HepG2 (cell line): Measurements from ENCODE around the gene DNPEP. TPM values are rescaled to one million over a fixed set of nuclear protein-coding genes. Genes with fewer than 3 reads are reported as not detected.
A peak's percentile ranks its signal among the peaks of the same experiment; 100 is the strongest.

ENCODE experiments used
- CHD4 ChIP-seq: fragments of 200-600 bp; sonication (generic); IDR thresholded peaks from 2 replicates; pipeline ENCODE4 v1.7.0; 2017; ENCODE audit warnings: mild to moderate bottlenecking, low read length, borderline replicate concordance
- ELF1 ChIP-seq: sonication (generic); formaldehyde crosslinking; IDR thresholded peaks from 2 replicates; pipeline ENCODE4 v1.4.0; 2020; ENCODE audit warnings: missing genetic modification reagents
- ETV5 ChIP-seq: IDR thresholded peaks from 2 replicates; pipeline ENCODE4 v1.6.1; 2018; ENCODE audit warnings: missing biosample characterization, missing genetic modification reagents, inconsistent platforms, borderline replicate concordance
- FOXA1 ChIP-seq, 2 experiments: fragments of 450-650 bp in 1 of 2; sonication (generic) in 1 of 2; formaldehyde crosslinking in 1 of 2; IDR thresholded peaks; 2 replicates each; pipeline versions ENCODE4 v1.4.0 to v1.6.1; 2016 to 2020; ENCODE audit warnings: missing genetic modification reagents in 1 of 2
- HCFC1 ChIP-seq: fragments of 150-350 bp; IDR thresholded peaks from 2 replicates; pipeline ENCODE4 v1.6.1; 2014; ENCODE audit warnings: low read depth, low read length
- HMG20B ChIP-seq: conservative IDR thresholded peaks from 2 replicates; pipeline ENCODE4 v1.6.1; 2016; ENCODE audit warnings: missing genetic modification reagents, missing compliant biosample characterization
- HMGA1 ChIP-seq: sonication (generic); formaldehyde crosslinking; conservative IDR thresholded peaks from 2 replicates; pipeline ENCODE4 v1.4.0; 2020; ENCODE audit warnings: missing genetic modification reagents
- HOXA7 ChIP-seq: sonication (generic); formaldehyde crosslinking; IDR thresholded peaks from 2 replicates; pipeline ENCODE4 v1.8.1; 2022; ENCODE audit warnings: mild to moderate bottlenecking, missing genetic modification reagents, moderate library complexity
- KAT7 ChIP-seq: IDR thresholded peaks from 2 replicates; pipeline ENCODE4 v1.6.1; 2018; ENCODE audit warnings: borderline replicate concordance, missing compliant biosample characterization
- KAT8 ChIP-seq: IDR thresholded peaks from 2 replicates; pipeline ENCODE4 v1.6.1; 2016; ENCODE audit warnings: missing genetic modification reagents, missing compliant biosample characterization
- NKX3-1 ChIP-seq: sonication (generic); formaldehyde crosslinking; IDR thresholded peaks from 2 replicates; pipeline ENCODE4 v1.5.0; 2020; ENCODE audit warnings: missing genetic modification reagents
- NR1H2 ChIP-seq: sonication (generic); formaldehyde crosslinking; IDR thresholded peaks from 2 replicates; pipeline ENCODE4 v1.8.1; 2022; ENCODE audit warnings: low read depth, missing genetic modification reagents, borderline replicate concordance
- SALL1 ChIP-seq: sonication (generic); formaldehyde crosslinking; IDR thresholded peaks from 2 replicates; pipeline ENCODE4 v1.8.0; 2022; ENCODE audit warnings: mild to moderate bottlenecking, missing genetic modification reagents
- ZFX ChIP-seq: sonication (generic); formaldehyde crosslinking; IDR thresholded peaks from 2 replicates; pipeline ENCODE4 v1.4.0; 2020; ENCODE audit warnings: mild to moderate bottlenecking, low read depth, missing genetic modification reagents, moderate library complexity
- ZNF253 ChIP-seq: sonication (generic); formaldehyde crosslinking; IDR thresholded peaks from 2 replicates; pipeline ENCODE4 v1.8.0; 2022; ENCODE audit warnings: mild to moderate bottlenecking, missing genetic modification reagents, borderline replicate concordance
- ZNF317 ChIP-seq: sonication (generic); formaldehyde crosslinking; IDR thresholded peaks from 2 replicates; pipeline ENCODE4 v1.5.0; 2020; ENCODE audit warnings: mild to moderate bottlenecking, missing genetic modification reagents
- ZNF616 ChIP-seq: sonication (generic); formaldehyde crosslinking; IDR thresholded peaks from 2 replicates; pipeline ENCODE4 v1.5.0; 2020; ENCODE audit warnings: low read depth, mild to moderate bottlenecking, missing genetic modification reagents
- ZNF747 ChIP-seq: sonication (generic); formaldehyde crosslinking; IDR thresholded peaks from 2 replicates; pipeline ENCODE4 v1.8.1; 2023; ENCODE audit warnings: missing genetic modification reagents, mild to moderate bottlenecking, borderline replicate concordance
- ZNF780A ChIP-seq: sonication (generic); formaldehyde crosslinking; IDR thresholded peaks from 2 replicates; pipeline ENCODE4 v1.8.0; 2022; ENCODE audit warnings: mild to moderate bottlenecking, missing genetic modification reagents, moderate library complexity
- polyA plus RNA-seq, 8 experiments: library from polyadenylated mRNA; depleted of rRNA in 3 of 8; stranded (reverse) in 7 of 8; unstranded in 1 of 8; fragments of >200 nt; fragmentation: Illumina TruSeq in 4 of 8; extraction: Trizol in 4 of 8; gene quantifications; 2 replicates each; pipeline versions ENCODE4 v1.2.1 to v1.2.3, GENCODE V29; 2011 to 2016; ENCODE audit warnings: low read depth in 4 of 8, missing spikeins in 1 of 8, mixed read lengths in 1 of 8; ENCODE audit not compliant: insufficient read depth in 1 of 8
- total RNA-seq, 5 experiments: library from RNA; depleted of rRNA; stranded (reverse); fragments of >200 nt; fragmentation: Illumina TruSeq; extraction: Trizol; gene quantifications; 2 replicates each; pipeline ENCODE4 v1.2.3, GENCODE V29; 2016; ENCODE audit warnings: low read depth in 1 of 5
- TF ChIP-seq, protein P1 (sequence below): sonication (generic); formaldehyde crosslinking; IDR thresholded peaks from 2 replicates; pipeline ENCODE4 v1.8.1; 2023; ENCODE audit warnings: mild to moderate bottlenecking, missing genetic modification reagents
- TF ChIP-seq, protein P2 (sequence below): sonication (generic); formaldehyde crosslinking; IDR thresholded peaks from 2 replicates; pipeline ENCODE4 v1.4.0; 2020; ENCODE audit warnings: missing genetic modification reagents, borderline replicate concordance
- TF ChIP-seq, protein P3 (sequence below): IDR thresholded peaks from 2 replicates; pipeline ENCODE4 v1.6.1; 2016; ENCODE audit warnings: control low read depth
- TF ChIP-seq, protein P4 (sequence below): sonication (generic); formaldehyde crosslinking; IDR thresholded peaks from 2 replicates; pipeline ENCODE4 v1.5.0; 2020; ENCODE audit warnings: missing genetic modification reagents

Gene DNPEP
- total and polyA plus RNA-seq, 2 of the 13 experiments (the other 11 are each of a cell fraction or from before 2014, with no cell fraction given): 104 to 109 TPM

DNA sequence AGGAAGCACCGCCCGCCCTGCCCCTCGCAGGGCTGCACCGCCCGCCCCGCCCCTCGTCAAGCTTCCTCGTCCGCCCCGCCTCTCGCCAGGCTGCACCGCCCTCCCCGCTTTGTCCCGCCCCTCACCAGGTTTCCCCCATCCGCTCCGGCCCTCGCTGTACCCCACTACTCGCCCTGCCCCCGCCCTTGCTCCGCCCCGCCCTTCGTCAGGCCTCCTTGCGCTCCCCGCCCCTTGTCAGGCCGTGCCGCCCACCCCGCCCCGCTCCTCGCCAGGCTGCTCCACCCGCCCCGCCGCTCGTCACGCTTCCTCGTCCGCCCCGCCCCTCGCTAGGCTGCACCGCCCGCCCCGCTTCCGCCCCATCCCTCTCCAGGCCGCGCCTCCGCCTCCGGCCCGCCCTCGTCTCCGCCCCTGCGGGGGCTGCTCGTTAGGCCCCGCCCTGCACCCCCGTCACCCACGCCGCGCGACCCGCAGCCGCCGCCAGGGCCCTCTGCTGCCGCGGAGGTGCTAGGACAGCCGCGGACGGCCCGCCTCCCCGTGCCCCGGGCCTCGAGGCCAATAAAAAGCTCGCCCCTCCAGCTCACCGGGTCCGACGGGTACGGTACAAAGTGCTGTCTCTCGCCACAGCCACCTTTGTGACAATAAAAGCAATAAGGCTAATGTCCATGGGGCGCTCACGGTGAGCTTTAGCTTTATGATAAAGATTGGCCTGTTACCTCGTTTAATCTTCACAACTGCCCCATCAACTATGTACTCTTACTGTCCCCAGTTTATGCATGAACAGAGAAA lies 602 bp upstream of the DNPEP start (continued):
- TF ChIP-seq, protein P1, sequence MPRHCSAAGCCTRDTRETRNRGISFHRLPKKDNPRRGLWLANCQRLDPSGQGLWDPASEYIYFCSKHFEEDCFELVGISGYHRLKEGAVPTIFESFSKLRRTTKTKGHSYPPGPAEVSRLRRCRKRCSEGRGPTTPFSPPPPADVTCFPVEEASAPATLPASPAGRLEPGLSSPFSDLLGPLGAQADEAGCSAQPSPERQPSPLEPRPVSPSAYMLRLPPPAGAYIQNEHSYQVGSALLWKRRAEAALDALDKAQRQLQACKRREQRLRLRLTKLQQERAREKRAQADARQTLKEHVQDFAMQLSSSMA (CRISPR knock-in tag): peak; percentile 82; the same call in 1 of the 2 replicates
- TF ChIP-seq, protein P2, sequence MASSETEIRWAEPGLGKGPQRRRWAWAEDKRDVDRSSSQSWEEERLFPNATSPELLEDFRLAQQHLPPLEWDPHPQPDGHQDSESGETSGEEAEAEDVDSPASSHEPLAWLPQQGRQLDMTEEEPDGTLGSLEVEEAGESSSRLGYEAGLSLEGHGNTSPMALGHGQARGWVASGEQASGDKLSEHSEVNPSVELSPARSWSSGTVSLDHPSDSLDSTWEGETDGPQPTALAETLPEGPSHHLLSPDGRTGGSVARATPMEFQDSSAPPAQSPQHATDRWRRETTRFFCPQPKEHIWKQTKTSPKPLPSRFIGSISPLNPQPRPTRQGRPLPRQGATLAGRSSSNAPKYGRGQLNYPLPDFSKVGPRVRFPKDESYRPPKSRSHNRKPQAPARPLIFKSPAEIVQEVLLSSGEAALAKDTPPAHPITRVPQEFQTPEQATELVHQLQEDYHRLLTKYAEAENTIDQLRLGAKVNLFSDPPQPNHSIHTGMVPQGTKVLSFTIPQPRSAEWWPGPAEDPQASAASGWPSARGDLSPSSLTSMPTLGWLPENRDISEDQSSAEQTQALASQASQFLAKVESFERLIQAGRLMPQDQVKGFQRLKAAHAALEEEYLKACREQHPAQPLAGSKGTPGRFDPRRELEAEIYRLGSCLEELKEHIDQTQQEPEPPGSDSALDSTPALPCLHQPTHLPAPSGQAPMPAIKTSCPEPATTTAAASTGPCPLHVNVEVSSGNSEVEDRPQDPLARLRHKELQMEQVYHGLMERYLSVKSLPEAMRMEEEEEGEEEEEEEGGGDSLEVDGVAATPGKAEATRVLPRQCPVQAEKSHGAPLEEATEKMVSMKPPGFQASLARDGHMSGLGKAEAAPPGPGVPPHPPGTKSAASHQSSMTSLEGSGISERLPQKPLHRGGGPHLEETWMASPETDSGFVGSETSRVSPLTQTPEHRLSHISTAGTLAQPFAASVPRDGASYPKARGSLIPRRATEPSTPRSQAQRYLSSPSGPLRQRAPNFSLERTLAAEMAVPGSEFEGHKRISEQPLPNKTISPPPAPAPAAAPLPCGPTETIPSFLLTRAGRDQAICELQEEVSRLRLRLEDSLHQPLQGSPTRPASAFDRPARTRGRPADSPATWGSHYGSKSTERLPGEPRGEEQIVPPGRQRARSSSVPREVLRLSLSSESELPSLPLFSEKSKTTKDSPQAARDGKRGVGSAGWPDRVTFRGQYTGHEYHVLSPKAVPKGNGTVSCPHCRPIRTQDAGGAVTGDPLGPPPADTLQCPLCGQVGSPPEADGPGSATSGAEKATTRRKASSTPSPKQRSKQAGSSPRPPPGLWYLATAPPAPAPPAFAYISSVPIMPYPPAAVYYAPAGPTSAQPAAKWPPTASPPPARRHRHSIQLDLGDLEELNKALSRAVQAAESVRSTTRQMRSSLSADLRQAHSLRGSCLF (CRISPR knock-in tag): no peak
- TF ChIP-seq NKX3-1 (no peak), HMG20B (CRISPR knock-in tag) (0 out of 2 replicates have a peak, but pooled peaks have one; percentile 14), ELF1 (CRISPR knock-in tag) (no peak; the same call in 1 of the 2 replicates), ZFX (CRISPR knock-in tag) (peak; percentile 84), ZNF616 (CRISPR knock-in tag) (no peak), FOXA1 (IDR thresholded peaks at IDR 0.05) (no peak), FOXA1 (CRISPR knock-in tag; IDR thresholded peaks at IDR 0.05) (0 out of 2 replicates have a peak, but pooled peaks have one; percentile 5), ZNF780A (CRISPR knock-in tag) (no peak), NR1H2 (CRISPR knock-in tag) (no peak), ZNF747 (no peak), HCFC1 (peak; percentile 52), ZNF317 (no peak), KAT8 (CRISPR knock-in tag) (peak; percentile 68), HOXA7 (CRISPR knock-in tag) (no peak), ZNF253 (no peak), CHD4 (no peak), SALL1 (CRISPR knock-in tag) (peak; percentile 91), ETV5 (no peak), HMGA1 (no peak), KAT7 (CRISPR knock-in tag) (no peak)
- TF ChIP-seq, protein P3, sequence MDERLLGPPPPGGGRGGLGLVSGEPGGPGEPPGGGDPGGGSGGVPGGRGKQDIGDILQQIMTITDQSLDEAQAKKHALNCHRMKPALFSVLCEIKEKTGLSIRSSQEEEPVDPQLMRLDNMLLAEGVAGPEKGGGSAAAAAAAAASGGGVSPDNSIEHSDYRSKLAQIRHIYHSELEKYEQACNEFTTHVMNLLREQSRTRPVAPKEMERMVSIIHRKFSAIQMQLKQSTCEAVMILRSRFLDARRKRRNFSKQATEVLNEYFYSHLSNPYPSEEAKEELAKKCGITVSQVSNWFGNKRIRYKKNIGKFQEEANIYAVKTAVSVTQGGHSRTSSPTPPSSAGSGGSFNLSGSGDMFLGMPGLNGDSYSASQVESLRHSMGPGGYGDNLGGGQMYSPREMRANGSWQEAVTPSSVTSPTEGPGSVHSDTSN (CRISPR knock-in tag): no peak
- TF ChIP-seq, protein P4, sequence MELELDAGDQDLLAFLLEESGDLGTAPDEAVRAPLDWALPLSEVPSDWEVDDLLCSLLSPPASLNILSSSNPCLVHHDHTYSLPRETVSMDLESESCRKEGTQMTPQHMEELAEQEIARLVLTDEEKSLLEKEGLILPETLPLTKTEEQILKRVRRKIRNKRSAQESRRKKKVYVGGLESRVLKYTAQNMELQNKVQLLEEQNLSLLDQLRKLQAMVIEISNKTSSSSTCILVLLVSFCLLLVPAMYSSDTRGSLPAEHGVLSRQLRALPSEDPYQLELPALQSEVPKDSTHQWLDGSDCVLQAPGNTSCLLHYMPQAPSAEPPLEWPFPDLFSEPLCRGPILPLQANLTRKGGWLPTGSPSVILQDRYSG (CRISPR knock-in tag): no peak
